ENCODE results near the gene RTN4RL1. TPM values are rescaled to one million over a fixed set of nuclear protein-coding genes. Genes with fewer than 3 reads are reported as not detected.
"Not testable (repeated sequence)": the region's sequence is repeated elsewhere in the genome, so short reads cannot be mapped to it uniquely, and the experiment has no call there.

The RTN4RL1 gene
- total and polyA plus RNA-seq, 2 of the 4 experiments (the other 2 are of a cell fraction): under 0.01 to 0.03 TPM

DNA sequence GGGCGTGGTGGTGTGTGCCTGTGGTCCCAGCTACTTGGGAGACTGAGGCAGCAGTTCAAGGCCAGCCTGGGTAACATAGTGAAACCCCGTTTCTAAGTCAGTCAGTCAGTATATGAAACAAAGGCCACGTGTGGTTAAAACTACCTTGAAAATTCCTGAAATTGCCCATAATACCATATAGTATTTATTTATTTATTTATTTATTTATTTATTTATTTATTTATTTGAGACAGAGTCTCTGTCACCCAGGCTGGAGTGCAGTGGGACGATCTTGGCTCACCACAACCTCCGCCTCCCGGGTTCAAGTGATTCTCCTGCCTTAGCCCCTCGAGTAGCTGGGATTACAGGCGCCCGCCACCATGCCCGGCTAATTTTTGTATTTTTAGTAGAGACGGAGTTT lies 129.7 kb downstream of the RTN4RL1 start:
- H2AFZ ChIP-seq (replicated peaks; ENCODE audit: low read length, poor library complexity); H3K4me1 ChIP-seq (ENCODE audit: control insufficient read depth, insufficient read depth, low read length); in situ Hi-C loops (cut with MboI; ENCODE audit: low sequenced_read_pairs); dilution Hi-C loops (cut with HindIII; ENCODE audit: low sequenced_read_pairs, unreplicated experiment); H3K56ac ChIP-seq (ENCODE audit: extremely low read depth, insufficient read depth, low read length); H3K4me2 ChIP-seq (ENCODE audit: low read depth, low read length); H2BK5ac ChIP-seq (ENCODE audit: low read depth, low read length, poor library complexity, severe bottlenecking); H3K27me3 ChIP-seq (ENCODE audit: control insufficient read depth, insufficient read depth, low read length); H2AK5ac ChIP-seq (ENCODE audit: low read depth, low read length); H3K79me1 ChIP-seq (ENCODE audit: low read depth in 1 of 2, low read length in 2 of 2); H4K5ac ChIP-seq (ENCODE audit: low read depth, low read length); BruUV-seq (replicated peaks); intact Hi-C loops (cut with micrococcal nuclease); H3K18ac ChIP-seq (ENCODE audit: low read depth, low read length); H4K20me1 ChIP-seq (ENCODE audit: insufficient read depth, low read length); H2AK9ac ChIP-seq (replicated peaks; ENCODE audit: low read depth, low read length, poor library complexity); CTCF ChIA-PET; H3K9me3 ChIP-seq (ENCODE audit: control insufficient read depth, insufficient read depth, low read length); H2BK15ac ChIP-seq (ENCODE audit: low read depth, low read length); DNase-seq; H3K9me1 ChIP-seq (ENCODE audit: insufficient read depth, low read length); ATAC-seq (ENCODE audit: low read depth); POLR2A ChIA-PET (ENCODE audit: unreplicated experiment); H2BK120ac ChIP-seq (ENCODE audit: low read depth, low read length); H3K23ac ChIP-seq (ENCODE audit: low read depth, low read length); H2BK20ac ChIP-seq (ENCODE audit: low read depth, low read length); H4K91ac ChIP-seq (ENCODE audit: insufficient read depth, low read depth, low read length); H4K8ac ChIP-seq (ENCODE audit: low read depth in 2 of 2, low read length in 2 of 2); H3K4ac ChIP-seq (ENCODE audit: low read depth, low read length); H3K14ac ChIP-seq (replicated peaks; ENCODE audit: low read depth, low read length); H3K4me3 ChIP-seq (ENCODE audit: insufficient read depth, low read depth, low read length); H3K9ac ChIP-seq (ENCODE audit: low read depth, low read length); H3K27ac ChIP-seq (ENCODE audit: insufficient read depth, low read length): not testable (repeated sequence)
- H3K36me3 ChIP-seq (ENCODE audit: control insufficient read depth, insufficient read depth, low read length): peaks cover 38% of the 10 kb centered on the region
- WGBS, 2 experiments (ENCODE audit: extremely low coverage in 2 of 2, insufficient read length in 1 of 2): 100% methylated on average over 1 of the region's 11 CpGs; no CpG with 5 or more reads in 1 of the 2 experiments
